ENCODE results near the gene PGM5. TPM values are rescaled to one million over a fixed set of nuclear protein-coding genes. Genes with fewer than 3 reads are reported as not detected.

The PGM5 gene
- total RNA-seq, 1 donor from 2014 or later = under 0.01 TPM

DNA sequence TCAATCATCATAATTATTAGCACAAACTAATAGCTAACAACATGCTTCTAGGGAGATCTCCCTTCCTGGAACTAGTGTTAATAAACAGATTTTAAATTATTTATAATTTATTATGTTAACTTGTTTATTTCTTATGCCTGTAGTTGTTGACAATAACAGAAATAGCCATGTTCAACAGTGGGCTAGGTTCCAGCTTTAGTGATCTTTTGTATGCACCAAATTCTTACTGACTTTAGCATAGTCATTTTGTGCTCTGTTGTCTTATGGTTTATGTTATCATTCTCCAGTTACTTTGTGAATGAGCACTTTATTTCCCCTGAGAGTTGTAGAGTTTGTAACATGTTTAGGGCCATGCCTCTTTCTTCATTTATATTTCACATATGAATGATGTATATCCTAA is 113.7 kb downstream of the PGM5 start:
- H3K27me3 ChIP-seq (ENCODE audit: control insufficient read depth, insufficient read depth, low read length) = no peaks in the 10 kb centered on the region
- FAIRE-seq = no peak
- no peak overlapping the region for H3K4me3 ChIP-seq (ENCODE audit: low read depth, low read length)
- DNase-seq (ENCODE audit: low read depth) = no peak
- no peaks in the 10 kb centered on the region for H3K36me3 ChIP-seq (ENCODE audit: control insufficient read depth, insufficient read depth, low read length)
- TF ChIP-seq, protein P1, sequence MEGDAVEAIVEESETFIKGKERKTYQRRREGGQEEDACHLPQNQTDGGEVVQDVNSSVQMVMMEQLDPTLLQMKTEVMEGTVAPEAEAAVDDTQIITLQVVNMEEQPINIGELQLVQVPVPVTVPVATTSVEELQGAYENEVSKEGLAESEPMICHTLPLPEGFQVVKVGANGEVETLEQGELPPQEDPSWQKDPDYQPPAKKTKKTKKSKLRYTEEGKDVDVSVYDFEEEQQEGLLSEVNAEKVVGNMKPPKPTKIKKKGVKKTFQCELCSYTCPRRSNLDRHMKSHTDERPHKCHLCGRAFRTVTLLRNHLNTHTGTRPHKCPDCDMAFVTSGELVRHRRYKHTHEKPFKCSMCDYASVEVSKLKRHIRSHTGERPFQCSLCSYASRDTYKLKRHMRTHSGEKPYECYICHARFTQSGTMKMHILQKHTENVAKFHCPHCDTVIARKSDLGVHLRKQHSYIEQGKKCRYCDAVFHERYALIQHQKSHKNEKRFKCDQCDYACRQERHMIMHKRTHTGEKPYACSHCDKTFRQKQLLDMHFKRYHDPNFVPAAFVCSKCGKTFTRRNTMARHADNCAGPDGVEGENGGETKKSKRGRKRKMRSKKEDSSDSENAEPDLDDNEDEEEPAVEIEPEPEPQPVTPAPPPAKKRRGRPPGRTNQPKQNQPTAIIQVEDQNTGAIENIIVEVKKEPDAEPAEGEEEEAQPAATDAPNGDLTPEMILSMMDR (IDR thresholded peaks at IDR 0.05; ENCODE audit: insufficient read depth, low read length, severe bottlenecking) = no peak

DNA sequence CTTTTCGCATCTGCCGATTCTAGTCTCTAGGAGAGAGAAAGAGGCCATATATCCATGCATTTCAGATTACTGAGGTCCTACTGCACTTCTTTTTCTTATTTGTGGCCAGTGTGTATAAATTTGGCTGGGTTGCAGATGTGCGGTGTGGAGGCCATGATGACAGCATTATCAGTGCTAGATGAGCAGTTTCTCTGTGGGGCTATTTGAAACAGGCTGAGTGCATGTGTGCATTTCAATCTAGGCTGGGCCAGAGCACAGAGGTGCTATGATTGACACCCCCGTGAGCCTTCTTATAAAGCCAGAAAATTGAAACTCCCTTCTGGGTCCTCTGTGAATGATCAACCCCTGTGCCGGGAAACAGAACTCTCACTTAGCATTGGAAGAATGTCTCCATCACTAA is 114.2 kb downstream of the PGM5 start:
- Histone ChIP-seq H3K36me3 (ENCODE audit: control insufficient read depth, insufficient read depth, low read length) (no peaks in the 10 kb centered on the region), H3K4me3 (ENCODE audit: low read depth, low read length) (no peak overlapping the region), H3K27me3 (ENCODE audit: control insufficient read depth, insufficient read depth, low read length) (no peaks in the 10 kb centered on the region)
- TF ChIP-seq, protein P1 (IDR thresholded peaks at IDR 0.05; ENCODE audit: insufficient read depth, low read length, severe bottlenecking) = no peak
- no peak for FAIRE-seq
- DNase-seq (ENCODE audit: low read depth) = no peak

DNA sequence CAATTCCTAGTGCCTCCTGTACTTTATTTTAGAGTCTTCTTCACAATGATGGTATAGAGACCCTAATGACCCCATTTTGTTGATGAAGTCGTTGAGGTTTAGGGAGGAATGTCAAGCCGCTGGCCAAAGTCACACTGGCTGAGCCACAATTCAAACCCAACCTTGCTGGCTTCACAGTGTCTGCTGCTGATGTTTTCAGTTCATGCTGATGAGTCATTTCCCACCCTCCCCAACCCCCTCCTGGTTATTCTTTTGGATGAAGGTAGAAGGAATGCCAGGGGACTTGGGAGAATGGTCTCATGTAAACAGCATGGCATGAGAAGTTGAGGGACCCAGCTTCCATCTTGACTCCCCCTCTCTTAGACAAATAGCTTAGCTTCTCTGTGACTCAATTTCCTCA is 115.7 kb downstream of the PGM5 start:
- TF ChIP-seq, protein P1 (IDR thresholded peaks at IDR 0.05; ENCODE audit: insufficient read depth, low read length, severe bottlenecking) = no peak
- Histone ChIP-seq H3K36me3 (ENCODE audit: control insufficient read depth, insufficient read depth, low read length) (no peaks in the 10 kb centered on the region), H3K27me3 (ENCODE audit: control insufficient read depth, insufficient read depth, low read length) (no peaks in the 10 kb centered on the region), H3K4me3 (ENCODE audit: low read depth, low read length) (no peak overlapping the region)
- no peak for DNase-seq (ENCODE audit: low read depth)
- FAIRE-seq = no peak

DNA sequence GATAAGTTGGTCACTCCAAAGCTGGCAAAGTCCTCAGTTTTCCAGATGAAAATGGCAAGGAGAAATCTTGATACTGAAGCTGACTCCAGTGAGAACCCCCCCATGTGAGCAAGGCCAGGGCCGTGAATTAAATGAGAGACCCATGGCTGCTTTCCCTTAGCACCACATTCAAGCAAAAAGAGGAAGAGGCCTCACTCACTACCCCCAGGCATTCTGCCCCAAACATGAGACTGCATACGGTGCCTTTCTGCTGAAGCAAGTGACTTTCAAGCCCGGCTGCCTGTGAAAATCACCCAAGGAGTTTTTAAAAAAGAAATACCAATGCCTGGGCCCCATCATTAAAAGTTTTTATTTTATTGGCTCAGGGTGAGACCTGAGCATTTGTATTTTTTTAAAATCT is 117.4 kb downstream of the PGM5 start:
- H3K4me3 ChIP-seq (ENCODE audit: low read depth, low read length) = no peak overlapping the region
- no peaks in the 10 kb centered on the region for H3K36me3 ChIP-seq (ENCODE audit: control insufficient read depth, insufficient read depth, low read length)
- TF ChIP-seq, protein P1 (IDR thresholded peaks at IDR 0.05; ENCODE audit: insufficient read depth, low read length, severe bottlenecking) = no peak
- H3K27me3 ChIP-seq (ENCODE audit: control insufficient read depth, insufficient read depth, low read length) = no peaks in the 10 kb centered on the region
- no peak for DNase-seq (ENCODE audit: low read depth)
- no peak for FAIRE-seq

DNA sequence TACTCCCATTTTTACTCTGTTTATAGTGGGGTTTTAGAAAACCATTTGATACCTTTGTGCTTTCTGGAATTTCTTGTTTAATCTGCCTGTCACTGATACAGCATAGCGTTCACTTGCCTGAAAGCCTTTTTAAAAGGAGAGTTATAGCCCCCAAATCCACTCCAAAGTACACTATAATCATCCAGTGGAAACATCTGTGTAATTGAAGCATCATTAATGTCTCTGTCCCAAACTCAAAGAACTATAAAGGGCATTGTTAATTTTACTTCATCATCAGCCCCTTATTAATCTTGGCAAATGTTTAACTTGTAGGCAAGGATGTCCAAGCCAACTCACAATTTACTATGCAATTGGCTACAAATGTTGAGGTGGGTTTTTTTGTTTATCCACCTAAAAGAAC is 120.0 kb downstream of the PGM5 start:
- FAIRE-seq (no peak), DNase-seq (ENCODE audit: low read depth) (no peak)
- TF ChIP-seq, protein P1 (IDR thresholded peaks at IDR 0.05; ENCODE audit: insufficient read depth, low read length, severe bottlenecking) = no peak
- H3K4me3 ChIP-seq (ENCODE audit: low read depth, low read length) = no peak overlapping the region
- H3K36me3 ChIP-seq (ENCODE audit: control insufficient read depth, insufficient read depth, low read length) = no peaks in the 10 kb centered on the region
- H3K27me3 ChIP-seq (ENCODE audit: control insufficient read depth, insufficient read depth, low read length) = no peaks in the 10 kb centered on the region

DNA sequence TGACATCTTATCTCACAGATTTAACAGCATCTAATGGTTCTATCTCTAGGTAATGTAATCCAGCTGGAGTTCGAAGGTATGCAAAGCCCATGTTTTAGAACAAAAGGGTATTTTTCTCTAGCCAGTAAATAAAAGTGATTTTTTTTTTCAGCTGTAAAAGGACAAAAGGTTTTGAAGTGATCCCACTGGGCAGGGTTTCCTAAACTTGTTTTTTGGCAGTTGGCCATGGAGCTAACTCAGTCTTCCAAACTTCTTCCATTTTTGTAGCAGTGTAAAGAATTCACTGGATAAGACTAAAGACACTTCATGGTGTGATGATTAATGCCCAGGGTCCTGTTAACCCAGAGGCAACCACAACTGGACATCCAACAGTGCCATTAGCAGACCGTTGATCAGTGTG is 120.4 kb downstream of the PGM5 start:
- no peak for DNase-seq (ENCODE audit: low read depth)
- Histone ChIP-seq H3K27me3 (ENCODE audit: control insufficient read depth, insufficient read depth, low read length) (no peaks in the 10 kb centered on the region), H3K36me3 (ENCODE audit: control insufficient read depth, insufficient read depth, low read length) (no peaks in the 10 kb centered on the region), H3K4me3 (ENCODE audit: low read depth, low read length) (no peak overlapping the region)
- TF ChIP-seq, protein P1 (IDR thresholded peaks at IDR 0.05; ENCODE audit: insufficient read depth, low read length, severe bottlenecking) = no peak
- FAIRE-seq = no peak
